ENCODE measurements around the gene GPR33.
A peak's percentile ranks its signal among the peaks of the same experiment; 100 is the strongest.
"Not testable (repeated sequence)": the region's sequence is repeated elsewhere in the genome, so short reads cannot be mapped to it uniquely, and the experiment has no call there.

The GPR33 gene

GRCh38 chr14:31461545-31461944 lies 26.3 kb downstream of the GPR33 start:
- DNase-seq (ENCODE audit: low read depth, low spot score), result no peak

- peak; percentile 26 for DNase-seq (ENCODE audit: low read depth, low spot score)
These were observed 29.9 kb downstream of the GPR33 start for GRCh38 chr14:31457665-31458659.

- DNase-seq (ENCODE audit: low read depth, low spot score), result peak; percentile 98
These were observed 30.8 kb downstream of the GPR33 start, which contains the start of gene DTD2 for GRCh38 chr14:31456841-31457664. Gene DTD2 (minus strand): TSS chr14:31457506. CDS start chr14:31457393, 113 bp downstream.

GRCh38 chr14:31449971-31450610 lies 37.7 kb downstream of the GPR33 start:
- peak; percentile 61 for DNase-seq (ENCODE audit: low read depth, low spot score)

DNA sequence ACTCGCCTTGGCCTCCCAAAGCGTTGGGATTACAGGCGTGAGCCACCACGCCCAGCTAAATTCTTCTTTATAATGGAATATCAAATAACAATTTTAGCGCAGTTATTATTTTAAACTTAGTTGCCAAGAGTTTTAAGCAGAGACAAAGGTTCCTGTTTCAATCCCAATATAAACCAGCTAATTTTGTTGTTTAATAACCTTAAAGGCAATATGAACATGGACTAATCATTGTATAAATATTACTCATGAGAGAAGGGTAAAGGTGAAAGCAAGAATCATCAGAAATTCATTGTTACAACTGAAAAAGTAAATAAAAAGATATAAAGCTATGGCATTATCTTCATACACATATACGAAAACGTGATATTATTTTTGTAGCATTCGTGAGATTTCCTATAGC lies 38.7 kb downstream of the GPR33 start:
- DNase-seq (ENCODE audit: low read depth, low spot score), result no peak

GRCh38 chr14:31445703-31446102 lies 42.1 kb downstream of the GPR33 start:
- no peak for DNase-seq (ENCODE audit: low read depth, low spot score)

- DNase-seq (ENCODE audit: low read depth, low spot score), result no peak
These were observed 45.6 kb downstream of the GPR33 start for GRCh38 chr14:31442284-31442683.

DNA sequence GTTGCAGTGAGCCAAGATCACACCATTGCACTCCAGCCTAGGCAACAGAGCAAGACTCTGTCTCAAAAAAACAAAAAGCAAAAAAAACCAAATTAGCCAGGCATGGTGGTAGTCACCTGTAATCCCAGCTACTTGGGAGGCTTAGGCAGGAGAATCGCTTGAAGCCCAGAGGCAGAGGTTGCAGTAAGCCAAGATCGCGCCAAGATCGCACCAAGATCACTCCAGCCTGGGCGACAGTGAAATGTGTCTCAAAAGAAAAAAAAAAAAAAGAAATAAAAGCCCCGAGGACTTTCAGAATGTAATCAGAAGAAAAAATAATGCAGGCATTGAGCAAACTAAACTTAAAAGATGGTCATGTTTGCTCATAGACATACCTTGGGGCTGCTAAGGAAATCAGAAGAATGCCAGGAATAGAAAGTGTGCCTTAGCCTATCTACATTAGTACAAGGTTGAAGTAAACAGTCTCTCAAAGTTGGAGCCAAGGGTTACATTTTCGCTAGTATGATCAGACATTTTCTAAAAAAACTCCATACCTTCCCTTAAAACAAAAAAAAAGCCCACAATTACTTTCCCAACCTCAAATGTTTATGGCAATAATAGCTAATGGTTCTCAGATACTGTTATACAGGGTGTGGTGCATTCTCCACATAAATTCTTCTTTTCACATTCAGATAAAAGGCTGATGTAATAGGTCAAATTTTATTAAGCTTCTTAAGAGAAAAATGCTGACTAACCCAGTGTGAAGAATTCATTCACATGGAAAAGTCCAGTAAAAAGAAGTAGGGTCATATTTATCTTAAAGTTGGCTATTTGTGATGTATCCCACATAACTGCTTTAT lies 46.3 kb downstream of the GPR33 start:
- peak; percentile 51 for DNase-seq (ENCODE audit: low read depth, low spot score)

DNA sequence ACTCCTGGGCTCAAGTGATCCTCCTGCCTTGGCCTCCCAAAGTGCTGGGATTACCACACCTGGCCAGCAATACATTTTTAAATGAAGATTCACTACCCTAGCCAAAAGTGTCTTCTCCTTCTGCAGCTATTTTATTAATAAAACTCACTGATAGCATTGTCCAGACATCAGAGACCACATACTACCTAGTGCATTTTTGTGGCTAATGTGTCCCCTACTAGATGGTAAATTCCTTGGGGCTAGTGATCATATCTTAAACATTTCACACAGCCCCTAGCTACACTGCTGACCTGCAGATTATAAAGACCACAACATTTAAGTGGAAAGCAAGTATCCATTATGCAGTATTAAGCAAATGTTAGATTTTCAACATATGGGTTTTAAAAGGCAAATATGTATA lies 47.6 kb downstream of the GPR33 start:
- DNase-seq (ENCODE audit: low read depth, low spot score), result peak; percentile 8

GRCh38 chr14:31439561-31439960 lies 48.3 kb downstream of the GPR33 start:
- DNase-seq (ENCODE audit: low read depth, low spot score), result peak; percentile 59

- DNase-seq (ENCODE audit: low read depth, low spot score), result not testable (repeated sequence)
These were observed 50.7 kb downstream of the GPR33 start for GRCh38 chr14:31437045-31437691.

GRCh38 chr14:31435276-31435675 lies 52.6 kb downstream of the GPR33 start:
- no peak for DNase-seq (ENCODE audit: low read depth, low spot score)

Measured in astrocyte of the hippocampus (primary cell).